Tibial artery (tissue), 4 donors: ENCODE measurements around the gene ITGB5.
"Not testable (repeated sequence)": the region's sequence is repeated elsewhere in the genome, so short reads cannot be mapped to it uniquely, and the experiment has no call there.

Experiments used
- DNase-seq, 2 donors: peaks; one replicate each; pipeline ENCODE4 v3.0.0-alpha.2; 2019
- H3K27ac ChIP-seq, 2 donors: fragments of 200-600 bp; sonication (generic) in 1 of 2; 1 replicate in 1 of 2; 2 replicates in 1 of 2; pipeline ENCODE4 v1.5.1; 2018 to 2019; ENCODE audit warnings: mild to moderate bottlenecking in 1 of 2
- H3K27me3 ChIP-seq, 2 donors: fragments of 200-600 bp; sonication (generic) in 1 of 2; one replicate each; pipeline versions ENCODE4 v1.5.1 to v1.6.0; 2016 to 2019
- H3K36me3 ChIP-seq, 3 donors: fragments of 200-600 bp; sonication (generic) in 2 of 3; one replicate each; pipeline ENCODE4 v1.5.1; 2016 to 2019; ENCODE audit warnings: mild to moderate bottlenecking in 2 of 3
- H3K4me1 ChIP-seq, 4 donors: fragments of 200-600 bp; sonication (generic) in 2 of 4; 1 replicate in 3 of 4; 2 replicates in 1 of 4; pipeline ENCODE4 v1.5.1; 2016 to 2019
- H3K4me3 ChIP-seq, 2 donors: fragments of 200-600 bp; sonication (generic) in 1 of 2; 1 replicate in 1 of 2; 2 replicates in 1 of 2; pipeline ENCODE4 v1.5.1; 2018 to 2019; ENCODE audit warnings: mild to moderate bottlenecking in 2 of 2
- H3K9me3 ChIP-seq, 3 donors: fragments of 200-600 bp; sonication (generic) in 1 of 3; one replicate each; pipeline ENCODE4 v1.5.1; 2016 to 2019
- intact Hi-C: fragments of 100-400 bp; cut with DNase I; formaldehyde crosslinking; loops from one replicate; pipeline ENCODE4 v1.15.0; 2023; ENCODE audit warnings: low total_unique reads
- TF ChIP-seq, protein P1 (sequence below), 2 experiments: fragments of 200-600 bp in 1 of 2; fragments of 450-650 bp in 1 of 2; IDR thresholded peaks; one replicate each; pipeline ENCODE4 v1.5.1; 2017 to 2019; ENCODE audit warnings: antibody characterized with exemption in 2 of 2, mild to moderate bottlenecking in 1 of 2, moderate library complexity in 1 of 2

The ITGB5 gene

DNA sequence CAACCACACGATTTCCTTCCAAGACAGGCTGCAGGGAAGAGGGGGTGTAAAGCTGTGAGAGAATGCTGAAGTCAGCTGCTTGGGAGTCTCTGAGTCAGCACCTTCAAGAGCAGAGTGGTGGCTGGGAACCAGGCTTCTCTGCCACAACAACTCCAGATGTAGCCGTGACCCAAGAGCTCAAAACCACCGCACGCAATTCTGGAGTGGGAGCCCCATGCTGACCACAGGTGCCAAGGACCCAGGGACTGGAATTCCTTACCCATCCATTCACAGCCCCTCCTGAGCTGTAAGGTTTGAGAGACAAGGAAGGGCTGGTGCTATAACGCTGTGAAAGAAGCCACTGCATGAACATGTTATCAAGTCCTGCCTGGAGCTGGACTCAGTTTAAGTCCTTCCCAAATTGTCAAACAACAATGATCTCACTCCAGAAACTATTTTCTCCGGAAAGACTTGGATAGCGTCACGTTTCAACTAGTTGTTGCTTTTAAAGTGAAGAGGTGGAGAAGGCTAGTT is 95.5 kb downstream of the ITGB5 start:
- Histone ChIP-seq H3K4me1 (peaks cover 0 to 56% (median 37%) of the 10 kb centered on the region in 4 donors), H3K36me3 (peaks cover 18 to 38% (median 35%) of the 10 kb centered on the region in 3 donors), H3K9me3 (no peaks in the 10 kb centered on the region), H3K27ac (peak overlapping the region; percentile 69 to 77), H3K27me3 (no peaks in the 10 kb centered on the region), H3K4me3 (no peak overlapping the region)
- TF ChIP-seq, protein P1, sequence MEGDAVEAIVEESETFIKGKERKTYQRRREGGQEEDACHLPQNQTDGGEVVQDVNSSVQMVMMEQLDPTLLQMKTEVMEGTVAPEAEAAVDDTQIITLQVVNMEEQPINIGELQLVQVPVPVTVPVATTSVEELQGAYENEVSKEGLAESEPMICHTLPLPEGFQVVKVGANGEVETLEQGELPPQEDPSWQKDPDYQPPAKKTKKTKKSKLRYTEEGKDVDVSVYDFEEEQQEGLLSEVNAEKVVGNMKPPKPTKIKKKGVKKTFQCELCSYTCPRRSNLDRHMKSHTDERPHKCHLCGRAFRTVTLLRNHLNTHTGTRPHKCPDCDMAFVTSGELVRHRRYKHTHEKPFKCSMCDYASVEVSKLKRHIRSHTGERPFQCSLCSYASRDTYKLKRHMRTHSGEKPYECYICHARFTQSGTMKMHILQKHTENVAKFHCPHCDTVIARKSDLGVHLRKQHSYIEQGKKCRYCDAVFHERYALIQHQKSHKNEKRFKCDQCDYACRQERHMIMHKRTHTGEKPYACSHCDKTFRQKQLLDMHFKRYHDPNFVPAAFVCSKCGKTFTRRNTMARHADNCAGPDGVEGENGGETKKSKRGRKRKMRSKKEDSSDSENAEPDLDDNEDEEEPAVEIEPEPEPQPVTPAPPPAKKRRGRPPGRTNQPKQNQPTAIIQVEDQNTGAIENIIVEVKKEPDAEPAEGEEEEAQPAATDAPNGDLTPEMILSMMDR (IDR thresholded peaks at IDR 0.05) = no peak
- intact Hi-C loops = no loop called here
- peak; percentile 70 to 83 for DNase-seq

GRCh38 chr3:124791142-124791541 is 96.0 kb downstream of the ITGB5 start:
- TF ChIP-seq, protein P1 (IDR thresholded peaks at IDR 0.05) = no peak
- no peaks in the 10 kb centered on the region for H3K9me3 ChIP-seq
- DNase-seq = no peak
- peak overlapping the region; percentile 69 to 77 for H3K27ac ChIP-seq
- intact Hi-C loops = no loop called here
- peaks cover 0 to 62% (median 42%) of the 10 kb centered on the region in 4 donors for H3K4me1 ChIP-seq
- H3K36me3 ChIP-seq = peaks cover 12 to 33% (median 30%) of the 10 kb centered on the region in 3 donors
- H3K4me3 ChIP-seq = no peak overlapping the region
- no peaks in the 10 kb centered on the region for H3K27me3 ChIP-seq

GRCh38 chr3:124789103-124789502 is 98.1 kb downstream of the ITGB5 start:
- not testable (repeated sequence) for H3K4me3 ChIP-seq, DNase-seq, H3K27me3 ChIP-seq, H3K9me3 ChIP-seq
- H3K36me3 ChIP-seq = peaks cover 0 to 13% (median 13%) of the 10 kb centered on the region in 3 donors
- peaks cover 0 to 82% (median 61%) of the 10 kb centered on the region in 4 donors for H3K4me1 ChIP-seq
- peak overlapping the region; percentile 39 to 73 for H3K27ac ChIP-seq
- intact Hi-C loops = loop anchor here (10.0 kb wide), 1 partner anchor 266 kb away; the partner anchor contains the start of gene HEG1

- Histone ChIP-seq H3K9me3 (no peaks in the 10 kb centered on the region), H3K4me3 (no peak overlapping the region), H3K27ac (peak overlapping the region; percentile 39 to 73), H3K27me3 (no peaks in the 10 kb centered on the region), H3K4me1 (peaks cover 0 to 79% (median 60%) of the 10 kb centered on the region in 4 donors), H3K36me3 (peaks cover 0 to 5% (median 5%) of the 10 kb centered on the region in 3 donors)
- intact Hi-C loops = loop anchor here (10.0 kb wide), 1 partner anchor 267 kb away; the partner anchor contains the start of gene HEG1
- TF ChIP-seq, protein P1 (IDR thresholded peaks at IDR 0.05) = no peak
- DNase-seq = no peak
These were observed 98.9 kb downstream of the ITGB5 start for GRCh38 chr3:124788254-124788745.

GRCh38 chr3:124787476-124788195 is 99.5 kb downstream of the ITGB5 start:
- H3K27me3 ChIP-seq = no peaks in the 10 kb centered on the region
- H3K36me3 ChIP-seq = no peaks in the 10 kb centered on the region
- DNase-seq = no peak
- TF ChIP-seq, protein P1 (IDR thresholded peaks at IDR 0.05) = no peak
- H3K4me3 ChIP-seq = no peak overlapping the region
- H3K9me3 ChIP-seq = no peaks in the 10 kb centered on the region
- H3K4me1 ChIP-seq = peaks cover 0 to 73% (median 55%) of the 10 kb centered on the region in 4 donors
- intact Hi-C loops = loop anchor here (10.0 kb wide), 1 partner anchor 267 kb away; the partner anchor contains the start of gene HEG1
- H3K27ac ChIP-seq = peak overlapping the region; percentile 57 to 73
